ENCODE data around the gene TERT.
"Not testable (repeated sequence)": the region's sequence is repeated elsewhere in the genome, so short reads cannot be mapped to it uniquely, and the experiment has no call there.

Gene TERT

DNA sequence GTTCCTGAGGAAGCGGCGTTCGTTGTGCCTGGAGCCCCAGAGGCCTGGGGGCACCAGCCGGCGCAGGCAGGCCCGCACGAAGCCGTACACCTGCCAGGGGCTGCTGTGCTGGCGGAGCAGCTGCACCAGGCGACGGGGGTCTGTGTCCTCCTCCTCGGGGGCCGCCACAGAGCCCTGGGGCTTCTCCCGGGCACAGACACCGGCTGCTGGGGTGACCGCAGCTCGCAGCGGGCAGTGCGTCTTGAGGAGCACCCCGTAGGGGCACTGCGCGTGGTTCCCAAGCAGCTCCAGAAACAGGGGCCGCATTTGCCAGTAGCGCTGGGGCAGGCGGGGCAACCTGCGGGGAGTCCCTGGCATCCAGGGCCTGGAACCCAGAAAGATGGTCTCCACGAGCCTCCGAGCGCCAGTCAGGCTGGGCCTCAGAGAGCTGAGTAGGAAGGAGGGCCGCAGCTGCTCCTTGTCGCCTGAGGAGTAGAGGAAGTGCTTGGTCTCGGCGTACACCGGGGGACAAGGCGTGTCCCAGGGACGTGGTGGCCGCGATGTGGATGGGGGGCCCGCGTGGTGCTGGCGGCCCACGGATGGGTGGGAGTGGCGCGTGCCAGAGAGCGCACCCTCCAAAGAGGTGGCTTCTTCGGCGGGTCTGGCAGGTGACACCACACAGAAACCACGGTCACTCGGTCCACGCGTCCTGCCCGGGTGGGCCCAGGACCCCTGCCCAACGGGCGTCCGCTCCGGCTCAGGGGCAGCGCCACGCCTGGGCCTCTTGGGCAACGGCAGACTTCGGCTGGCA is 1.3 kb downstream of the TERT start:
- DNase-seq, result no peak

DNA sequence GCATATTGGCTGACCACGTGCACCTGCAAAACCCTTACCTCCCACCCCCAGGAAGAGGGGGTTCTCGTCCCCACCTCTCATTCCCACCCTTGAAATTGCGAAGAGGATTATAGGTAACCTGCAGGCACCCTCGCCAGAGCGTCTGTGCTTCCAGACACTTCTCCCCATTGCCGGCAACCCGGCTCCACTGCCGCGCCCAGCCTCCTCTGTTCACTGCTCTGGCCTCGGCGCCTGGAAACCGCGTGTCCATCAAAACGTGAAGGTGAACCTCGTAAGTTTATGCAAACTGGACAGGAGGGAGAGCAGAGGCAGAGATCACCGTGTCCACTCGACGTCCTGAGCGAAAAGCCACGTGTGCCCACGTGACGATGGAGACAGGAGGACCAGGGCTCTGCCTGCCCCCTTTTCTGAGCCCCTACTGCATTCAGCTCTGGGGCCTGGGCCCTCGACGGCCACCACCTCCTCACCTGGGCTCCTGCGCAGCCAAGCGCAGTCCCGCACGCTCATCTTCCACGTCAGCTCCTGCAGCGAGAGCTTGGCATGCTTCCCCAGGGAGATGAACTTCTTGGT is 1.9 kb downstream of the TERT start:
- no peak for DNase-seq

DNA sequence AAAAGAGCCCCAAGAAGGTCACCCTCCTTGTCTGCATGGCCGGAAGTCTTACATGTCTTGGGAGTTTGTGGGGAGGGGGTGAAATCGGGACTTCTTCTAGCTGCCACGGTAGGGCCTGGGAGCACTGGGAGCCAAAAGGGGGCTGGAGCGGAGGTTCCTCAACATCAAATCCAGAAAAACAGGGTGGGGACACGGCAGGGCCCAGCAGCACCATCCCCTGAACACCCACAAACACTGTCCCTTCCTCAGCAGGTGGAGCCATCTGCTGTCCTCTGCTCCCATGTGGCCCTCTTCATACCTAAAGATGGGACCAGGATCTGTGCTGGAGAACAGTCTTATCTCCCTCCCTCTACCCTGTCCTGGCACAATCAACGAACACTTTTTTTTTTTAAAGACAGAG is 2.7 kb downstream of the TERT start:
- no peak for DNase-seq

DNA sequence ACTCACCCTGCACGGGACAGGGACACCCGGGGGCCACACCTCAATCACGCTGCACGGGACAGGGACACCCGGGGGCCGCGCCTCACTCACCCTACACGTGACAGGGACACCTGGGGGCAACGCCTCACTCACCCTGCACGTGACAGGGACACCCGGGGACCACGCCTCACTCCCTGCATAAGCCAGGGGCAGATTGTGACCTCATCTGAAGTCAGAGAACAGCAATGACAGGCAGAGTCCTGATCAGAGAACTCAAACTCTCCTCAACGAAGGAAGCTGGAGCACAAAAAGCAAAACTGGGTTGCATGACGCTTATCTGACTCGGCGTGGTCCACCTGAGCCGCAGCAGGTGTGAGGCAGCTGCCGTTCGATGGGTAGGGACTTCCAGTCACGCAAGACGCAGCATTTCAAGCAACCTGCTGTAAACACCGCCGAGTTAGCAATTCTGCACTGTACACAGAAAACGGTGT is 3.2 kb downstream of the TERT start:
- no peak for DNase-seq

DNA sequence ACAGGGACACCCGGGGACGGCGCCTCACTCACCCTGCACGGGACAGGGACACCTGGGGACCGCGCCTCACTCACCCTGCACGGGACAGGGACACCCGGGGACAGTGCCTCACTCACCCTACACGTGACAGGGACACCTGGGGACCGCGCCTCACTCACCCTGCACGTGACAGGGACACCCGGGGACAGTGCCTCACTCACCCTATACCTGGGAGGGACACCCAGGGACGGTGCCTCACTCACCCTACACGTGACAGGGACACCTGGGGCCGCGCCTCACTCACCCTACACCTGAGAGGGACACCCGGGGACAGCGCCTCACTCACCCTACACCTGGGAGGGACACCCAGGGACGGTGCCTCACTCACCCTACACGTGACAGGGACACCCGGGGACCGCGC is 3.9 kb downstream of the TERT start:
- DNase-seq, result not testable (repeated sequence)

DNA sequence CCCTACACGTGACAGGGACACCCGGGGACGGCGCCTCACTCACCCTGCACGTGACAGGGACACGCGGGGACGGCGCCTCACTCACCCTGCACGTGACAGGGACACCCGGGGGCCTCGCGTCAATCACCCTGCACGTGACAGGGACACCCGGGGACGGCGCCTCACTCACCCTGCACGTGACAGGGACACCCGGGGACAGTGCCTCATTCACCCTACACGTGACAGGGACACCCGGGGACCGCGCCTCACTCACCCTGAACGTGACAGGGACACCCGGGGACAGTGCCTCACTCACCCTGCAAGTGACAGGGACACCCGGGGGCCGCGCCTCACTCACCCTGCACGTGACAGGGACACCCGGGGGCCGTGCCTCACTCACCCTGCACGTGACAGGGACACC is 5.3 kb downstream of the TERT start:
- DNase-seq, result not testable (repeated sequence)

DNA sequence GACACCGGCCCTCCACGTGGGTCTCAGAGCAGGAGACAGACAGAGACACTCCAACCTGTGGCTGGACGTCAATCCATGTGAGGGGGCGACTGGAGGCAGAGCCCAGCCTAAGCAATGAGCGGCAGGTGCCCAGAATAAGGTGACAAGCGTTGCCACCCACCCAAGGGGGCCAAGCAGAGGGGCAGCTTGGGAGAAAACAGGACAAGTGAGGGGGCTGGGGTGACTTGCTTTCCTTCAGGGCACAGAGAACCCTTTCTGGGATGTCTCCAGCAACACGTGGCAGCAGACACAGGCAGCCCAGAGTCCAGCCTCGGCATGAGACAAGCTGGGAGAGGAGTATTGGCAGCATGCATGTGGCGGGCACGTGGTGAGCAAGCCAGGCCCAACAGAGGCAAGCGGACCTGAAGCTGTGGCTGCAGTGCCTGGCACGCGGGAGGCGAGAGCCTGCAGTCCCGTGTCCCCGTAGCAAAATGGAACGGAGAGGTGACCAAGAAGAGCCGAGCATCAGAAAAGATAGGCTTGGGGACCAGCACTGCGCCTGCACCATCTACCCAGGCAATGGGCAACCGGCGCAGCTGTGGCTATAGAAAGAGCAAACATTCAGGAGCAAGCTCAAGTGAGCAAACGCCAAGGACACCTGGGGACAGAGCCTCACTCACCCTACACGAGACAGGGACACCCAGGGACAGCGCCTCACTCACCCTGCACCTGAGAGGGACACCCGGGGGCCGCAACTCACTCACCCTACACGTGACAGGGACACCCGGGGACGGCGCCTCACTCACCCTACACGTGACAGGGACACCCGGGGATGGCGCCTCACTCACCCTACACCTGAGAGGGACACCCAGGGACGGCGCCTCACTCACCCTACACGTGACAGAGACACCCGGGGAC is 6.2 kb downstream of the TERT start:
- DNase-seq, result no peak

DNA sequence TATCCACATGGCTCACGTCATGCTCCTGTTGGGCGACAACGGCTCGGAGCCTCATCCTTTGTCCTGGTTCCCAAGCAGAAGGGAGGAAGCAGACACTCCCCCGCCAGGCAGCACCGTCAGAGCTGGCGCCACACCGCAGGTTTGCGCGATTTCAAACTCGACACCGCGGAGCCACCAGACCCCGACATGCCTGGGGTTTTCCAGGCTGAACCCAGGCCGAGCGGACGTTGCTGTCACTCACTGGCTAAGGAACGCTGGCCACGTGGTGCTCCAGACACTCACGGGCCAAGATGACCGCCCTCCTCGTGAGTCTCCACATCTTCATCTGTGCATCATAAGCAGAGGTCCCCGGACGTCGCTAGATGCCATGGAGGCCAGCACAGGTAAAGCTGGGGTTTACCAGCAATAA is 9.0 kb downstream of the TERT start:
- DNase-seq, result no peak

DNA sequence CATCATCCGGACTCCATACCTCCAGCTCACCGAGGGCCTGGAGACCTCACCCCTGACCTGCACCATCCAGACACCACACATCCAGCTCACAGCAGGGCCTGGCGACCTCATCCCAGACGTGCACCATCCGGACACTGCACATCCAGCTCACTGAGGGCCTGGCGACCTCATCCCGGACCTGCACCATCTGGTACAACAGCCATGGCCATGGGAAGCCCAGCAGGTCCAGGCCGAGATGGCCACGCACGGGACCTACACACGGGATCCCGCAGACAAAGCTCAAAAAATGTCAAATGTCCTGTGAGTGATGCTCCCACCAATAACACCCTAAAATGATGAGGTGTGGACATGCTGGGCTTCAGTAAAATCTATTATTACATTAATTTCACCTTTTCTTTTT is 9.7 kb downstream of the TERT start:
- DNase-seq, result no peak

DNA sequence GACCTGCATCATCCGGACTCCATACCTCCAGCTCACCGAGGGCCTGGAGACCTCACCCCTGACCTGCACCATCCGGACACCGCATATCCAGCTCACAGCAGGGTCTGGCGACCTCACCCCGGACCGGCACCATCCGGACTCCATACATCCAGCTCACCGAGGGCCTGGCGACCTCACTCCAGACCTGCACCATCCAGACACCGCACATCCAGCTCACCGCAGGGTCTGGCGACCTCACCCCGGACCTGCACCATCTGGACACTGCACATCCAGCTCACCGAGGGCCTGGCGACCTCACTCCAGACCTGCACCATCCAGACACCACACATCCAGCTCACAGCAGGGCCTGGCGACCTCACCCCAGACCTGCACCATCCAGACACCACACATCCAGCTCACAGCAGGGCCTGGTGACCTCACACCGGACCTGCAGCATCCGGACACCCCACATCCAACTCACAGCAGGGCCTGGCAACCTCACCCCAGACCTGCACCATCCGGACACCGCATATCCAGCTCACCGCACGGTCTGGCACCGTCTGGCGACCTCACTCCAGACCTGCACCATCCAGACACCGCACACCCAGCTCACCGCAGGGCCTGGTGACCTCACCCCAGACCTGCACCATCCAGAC is 10.4 kb downstream of the TERT start:
- not testable (repeated sequence) for DNase-seq

DNA sequence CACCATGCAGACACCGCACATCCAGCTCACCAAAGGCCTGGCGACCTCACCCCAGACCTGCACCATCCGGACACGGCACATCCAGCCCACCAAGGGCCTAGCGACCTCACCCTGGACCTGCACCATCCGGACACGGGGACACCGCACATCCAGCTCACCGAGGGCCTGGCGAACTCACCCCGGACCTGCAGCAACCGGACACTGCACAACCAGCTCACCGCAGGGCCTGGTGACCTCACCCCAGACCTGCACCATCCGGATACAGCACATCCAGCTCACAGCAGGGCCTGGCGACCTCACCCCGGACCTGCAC is 11.2 kb downstream of the TERT start:
- DNase-seq, result not testable (repeated sequence)

DNA sequence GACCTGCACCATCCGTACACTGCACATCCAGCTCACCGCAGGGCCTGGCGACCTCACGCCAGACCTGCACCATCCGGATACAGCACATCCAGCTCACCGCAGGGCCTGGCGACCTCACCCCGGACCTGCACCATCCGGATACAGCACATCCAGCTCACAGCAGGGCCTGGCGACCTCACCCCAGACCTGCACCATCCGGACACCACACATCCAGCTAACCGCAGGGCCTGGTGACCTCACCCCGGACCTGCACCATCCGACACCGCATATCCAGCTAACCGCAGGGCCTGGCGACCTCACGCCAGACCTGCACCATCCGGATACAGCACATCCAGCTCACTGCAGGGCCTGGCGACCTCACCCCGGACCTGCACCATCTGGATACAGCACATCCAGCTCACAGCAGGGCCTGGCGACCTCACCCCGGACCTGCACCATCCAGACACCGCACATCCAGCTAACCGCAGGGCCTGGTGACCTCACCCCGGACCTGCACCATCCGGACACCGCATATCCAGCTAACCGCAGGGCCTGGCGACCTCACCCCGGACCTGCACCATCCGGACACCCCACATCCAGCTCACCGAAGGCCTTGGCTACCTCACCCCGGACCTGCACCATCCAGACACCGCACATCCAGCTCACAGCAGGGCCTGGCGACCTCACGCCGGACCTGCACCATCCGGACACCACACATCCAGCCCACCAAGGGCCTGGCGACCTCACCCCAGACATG is 11.7 kb downstream of the TERT start:
- not testable (repeated sequence) for DNase-seq

DNA sequence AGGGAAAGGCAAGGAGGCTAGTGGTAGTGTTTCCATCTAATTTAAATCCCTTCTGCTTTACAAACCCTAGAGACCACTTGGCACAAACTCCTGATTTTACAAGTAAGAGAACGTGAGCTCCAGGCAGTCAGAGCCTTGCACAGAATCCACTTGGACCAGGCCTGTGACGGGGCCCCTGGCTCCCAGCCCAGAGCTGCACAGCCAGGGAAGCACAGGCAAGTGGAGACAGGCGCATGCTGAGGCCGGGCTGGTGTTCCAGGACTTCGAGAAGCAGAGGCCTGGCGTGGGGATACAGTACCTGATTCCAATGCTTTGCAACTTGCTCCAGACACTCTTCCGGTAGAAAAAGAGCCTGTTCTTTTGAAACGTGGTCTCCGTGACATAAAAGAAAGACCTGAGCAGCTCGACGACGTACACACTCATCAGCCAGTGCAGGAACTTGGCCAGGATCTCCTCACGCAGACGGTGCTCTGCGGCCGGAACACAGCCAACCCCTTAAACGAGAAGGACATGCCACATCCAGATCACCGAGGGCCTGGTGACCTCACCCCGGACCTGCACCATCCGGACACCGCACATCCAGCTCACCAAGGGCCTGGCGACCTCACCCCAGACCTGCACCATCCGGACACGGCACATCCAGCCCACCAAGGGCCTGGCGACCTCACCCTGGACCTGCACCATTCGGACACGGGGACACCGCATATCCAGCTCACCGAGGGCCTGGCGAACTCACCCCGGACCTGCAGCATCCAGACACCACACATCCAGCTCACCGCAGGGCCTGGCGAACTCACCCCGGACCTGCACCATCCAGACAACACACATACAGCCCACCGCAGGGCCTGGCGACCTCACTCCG is 12.5 kb downstream of the TERT start:
- no peak for DNase-seq

DNA sequence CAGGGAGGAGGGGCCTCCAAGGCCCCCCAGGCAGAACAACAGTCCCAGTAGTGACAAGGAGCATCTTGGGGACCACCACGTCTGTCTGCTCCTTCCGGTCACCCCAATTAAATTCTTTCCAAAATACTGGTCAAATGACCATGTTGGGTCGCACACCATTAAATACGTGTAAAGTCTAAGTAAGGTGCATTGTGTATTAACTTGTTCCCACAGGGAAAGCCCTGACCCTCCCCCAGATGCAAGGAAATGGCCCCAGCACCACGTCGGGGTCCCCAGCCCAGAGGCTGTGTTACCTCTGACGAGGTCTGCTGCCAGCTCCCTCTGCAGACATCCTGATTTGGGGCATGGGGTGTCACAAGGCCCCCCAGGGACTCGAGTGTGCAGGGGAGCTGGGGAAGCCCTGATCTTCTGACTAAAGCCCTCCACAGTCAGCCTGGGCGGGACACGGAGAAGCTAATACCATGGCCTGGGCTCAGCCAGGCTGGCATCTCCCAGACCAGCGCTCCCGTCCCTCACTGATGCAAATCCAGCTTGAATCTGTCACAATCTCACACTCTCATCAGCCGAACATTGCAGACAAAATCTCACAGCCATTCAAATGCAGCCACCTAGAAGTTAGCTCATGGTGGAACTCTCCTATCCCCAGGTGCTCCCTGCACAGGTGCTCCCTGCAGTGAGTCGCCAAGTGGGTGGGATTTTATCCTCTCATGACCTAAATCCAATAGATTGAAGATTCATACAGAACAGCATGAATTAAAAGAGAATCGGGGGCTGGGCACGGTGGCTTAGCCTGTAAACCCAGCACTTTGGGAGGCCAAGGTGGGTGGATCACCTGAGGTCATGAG is 13.6 kb downstream of the TERT start:
- no peak for DNase-seq

DNA sequence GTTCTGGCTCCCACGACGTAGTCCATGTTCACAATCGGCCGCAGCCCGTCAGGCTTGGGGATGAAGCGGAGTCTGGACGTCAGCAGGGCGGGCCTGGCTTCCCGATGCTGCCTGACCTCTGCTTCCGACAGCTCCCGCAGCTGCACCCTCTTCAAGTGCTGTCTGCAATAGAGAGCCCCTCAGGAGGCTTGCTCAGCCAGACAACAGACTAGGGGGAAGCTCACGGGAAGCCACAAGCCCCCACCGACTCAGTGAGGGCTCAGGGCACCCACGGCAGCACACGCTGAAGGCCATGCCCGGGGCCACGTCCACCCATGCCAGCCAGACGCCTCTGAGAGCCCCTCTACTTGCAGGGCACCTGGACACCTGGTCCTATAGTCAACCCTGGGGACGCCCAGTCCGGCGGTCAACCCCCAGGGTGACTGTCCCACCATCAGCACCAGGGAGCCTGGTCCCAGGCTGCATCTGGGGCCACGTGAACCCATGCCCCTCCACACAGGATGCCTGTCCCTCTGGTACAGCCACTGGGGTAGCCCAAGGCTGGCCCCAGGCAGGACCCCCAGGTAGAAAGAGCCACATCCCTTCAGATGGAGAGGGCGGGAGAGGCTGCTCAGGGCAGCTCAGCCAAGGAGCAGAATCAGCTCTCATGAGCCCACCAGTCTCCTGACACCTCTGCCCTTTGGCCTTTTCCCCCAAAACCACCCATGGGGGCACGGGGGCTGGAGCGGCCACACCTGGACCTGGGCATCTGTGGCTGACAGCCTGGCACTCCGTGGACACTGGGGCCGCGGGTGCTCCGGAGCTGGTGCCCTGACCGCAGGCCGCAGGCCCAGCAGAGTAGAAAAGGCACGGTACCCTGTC is 14.5 kb downstream of the TERT start:
- DNase-seq, result no peak

DNA sequence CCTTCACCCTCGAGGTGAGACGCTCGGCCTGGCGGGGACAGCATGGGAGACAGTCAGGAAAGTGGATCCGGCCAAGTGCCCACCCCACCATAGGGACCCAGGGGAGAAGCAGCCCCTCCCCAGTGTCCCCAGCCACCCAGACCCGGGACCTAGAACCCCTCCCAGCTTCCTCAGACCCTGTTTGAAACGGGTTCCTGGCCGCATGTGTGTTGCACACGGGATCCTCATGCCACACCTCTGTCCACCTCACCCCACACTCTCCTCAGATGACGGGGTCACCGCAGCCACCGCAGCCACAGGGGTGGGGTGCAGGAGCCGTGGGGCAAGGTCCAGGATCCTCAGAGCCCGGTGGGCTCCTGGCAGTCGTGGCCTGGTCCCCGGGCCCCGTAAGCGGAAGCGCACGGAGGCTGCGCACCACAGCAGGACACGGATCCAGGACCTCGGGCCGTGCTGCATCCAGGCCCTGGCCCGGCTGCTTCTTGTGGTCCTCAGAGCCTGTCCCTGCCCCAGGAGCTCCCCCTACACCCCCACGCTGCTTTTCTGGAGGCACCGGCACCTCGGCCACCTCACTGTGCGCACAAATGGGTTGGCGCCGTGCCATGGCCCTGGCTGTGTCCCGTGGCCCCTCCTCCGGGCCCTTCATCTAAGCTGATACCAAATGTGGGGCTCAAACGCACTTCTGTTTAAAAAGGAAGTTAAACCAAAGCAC is 15.3 kb downstream of the TERT start:
- no peak for DNase-seq

DNA sequence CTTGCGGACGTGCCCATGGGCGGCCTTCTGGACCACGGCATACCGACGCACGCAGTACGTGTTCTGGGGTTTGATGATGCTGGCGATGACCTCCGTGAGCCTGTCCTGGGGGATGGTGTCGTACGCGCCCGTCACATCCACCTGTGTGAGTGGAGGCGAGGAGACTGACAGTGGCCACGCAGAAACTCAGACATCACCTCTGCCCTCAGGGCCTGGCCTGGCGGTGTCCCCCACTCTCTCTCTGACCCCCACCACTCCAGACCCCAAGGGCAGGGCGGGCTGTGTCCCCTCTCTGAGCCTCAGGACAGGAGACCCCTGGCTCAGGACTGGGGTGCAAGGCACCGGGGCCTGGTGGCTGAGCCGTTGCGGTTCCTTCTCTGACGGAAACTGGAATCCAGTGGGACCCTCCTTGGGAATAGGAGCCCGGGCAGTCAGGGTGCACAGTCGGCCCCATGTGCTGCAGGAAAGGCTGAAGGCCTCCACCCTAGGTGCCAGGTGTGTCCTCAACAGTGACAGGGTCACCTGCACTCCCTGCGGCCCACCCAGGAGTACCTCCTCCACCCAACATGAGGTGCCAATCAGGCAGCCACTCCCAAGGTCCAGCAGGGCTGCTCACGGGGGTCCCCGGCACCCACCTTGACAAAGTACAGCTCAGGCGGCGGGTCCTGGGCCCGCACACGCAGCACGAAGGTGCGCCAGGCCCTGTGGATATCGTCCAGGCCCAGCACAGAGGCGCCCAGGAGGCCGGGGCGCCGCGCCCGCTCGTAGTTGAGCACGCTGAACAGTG is 16.0 kb downstream of the TERT start:
- no peak for DNase-seq

DNA sequence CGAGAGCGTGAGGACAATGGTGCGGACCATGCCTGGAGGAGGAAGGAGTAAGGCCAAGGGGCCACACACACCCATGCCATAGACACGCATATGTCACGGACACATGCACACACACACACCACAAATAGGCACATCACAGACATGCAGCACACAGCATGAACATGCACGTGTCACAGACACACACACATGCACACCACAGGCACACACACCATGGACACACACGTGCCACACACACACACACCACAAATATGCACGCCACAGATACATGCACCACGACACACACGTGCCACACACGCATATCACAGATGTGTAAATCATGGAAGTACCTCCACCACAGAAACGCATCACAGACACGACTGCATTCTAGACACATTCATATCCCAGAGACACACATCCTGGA is 16.7 kb downstream of the TERT start:
- DNase-seq, result no peak

All from effector CD8-positive, alpha-beta T cell (primary cell).